ENCODE measurements around the gene CARD9.
"Not testable (repeated sequence)": the region's sequence is repeated elsewhere in the genome, so short reads cannot be mapped to it uniquely, and the experiment has no call there.

Gene CARD9, protein sequence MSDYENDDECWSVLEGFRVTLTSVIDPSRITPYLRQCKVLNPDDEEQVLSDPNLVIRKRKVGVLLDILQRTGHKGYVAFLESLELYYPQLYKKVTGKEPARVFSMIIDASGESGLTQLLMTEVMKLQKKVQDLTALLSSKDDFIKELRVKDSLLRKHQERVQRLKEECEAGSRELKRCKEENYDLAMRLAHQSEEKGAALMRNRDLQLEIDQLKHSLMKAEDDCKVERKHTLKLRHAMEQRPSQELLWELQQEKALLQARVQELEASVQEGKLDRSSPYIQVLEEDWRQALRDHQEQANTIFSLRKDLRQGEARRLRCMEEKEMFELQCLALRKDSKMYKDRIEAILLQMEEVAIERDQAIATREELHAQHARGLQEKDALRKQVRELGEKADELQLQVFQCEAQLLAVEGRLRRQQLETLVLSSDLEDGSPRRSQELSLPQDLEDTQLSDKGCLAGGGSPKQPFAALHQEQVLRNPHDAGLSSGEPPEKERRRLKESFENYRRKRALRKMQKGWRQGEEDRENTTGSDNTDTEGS

DNA sequence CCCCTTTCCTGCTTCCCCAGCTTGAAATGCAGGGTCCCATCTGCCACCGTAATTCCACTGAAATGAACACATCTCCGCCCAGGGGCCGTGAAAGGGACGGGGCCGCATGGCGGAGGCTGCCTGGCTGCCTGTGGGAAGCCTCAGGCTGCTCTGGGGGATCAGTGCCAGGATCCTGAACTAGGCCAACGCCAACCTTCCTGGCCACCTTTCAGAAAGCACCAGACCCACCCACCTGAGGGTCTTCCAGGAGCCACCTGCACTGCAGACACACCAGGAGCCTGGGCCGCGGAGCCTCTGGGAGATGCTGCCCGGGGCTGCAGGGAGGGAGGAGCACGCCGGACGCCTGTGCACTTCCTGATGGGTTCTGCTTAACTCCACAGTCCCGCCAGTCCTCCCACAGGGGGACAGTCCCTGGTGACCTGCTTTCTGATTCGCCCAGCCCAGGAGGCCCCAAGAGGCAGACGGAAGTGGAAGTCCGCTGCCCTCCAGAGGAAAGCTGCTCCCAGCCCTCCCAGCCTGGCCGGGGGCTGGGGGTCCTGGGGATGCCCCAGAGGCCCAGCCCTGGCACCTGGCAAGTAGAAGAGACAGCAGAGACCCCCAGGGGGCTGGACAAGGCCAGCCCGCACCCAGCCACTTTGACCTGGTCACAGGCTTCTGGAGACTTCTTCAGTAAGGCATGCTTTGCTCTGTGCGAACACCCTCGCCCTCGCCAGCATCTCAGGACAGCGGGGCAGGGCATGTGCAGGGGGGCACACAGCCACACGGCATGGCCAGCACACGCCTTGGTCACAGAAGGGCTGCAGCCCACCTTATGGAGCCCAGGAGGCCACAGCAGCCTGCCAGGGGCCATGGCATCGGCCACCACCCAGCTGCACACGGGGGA, at the start of gene CARD9:
Gene CARD9 (minus strand): TSS at position 370 of the 883 bp plus-strand sequence. CDS start 1,591 bp downstream, outside the sequence.
- no peak for DNase-seq (ENCODE audit: low read depth, low spot score)

DNA sequence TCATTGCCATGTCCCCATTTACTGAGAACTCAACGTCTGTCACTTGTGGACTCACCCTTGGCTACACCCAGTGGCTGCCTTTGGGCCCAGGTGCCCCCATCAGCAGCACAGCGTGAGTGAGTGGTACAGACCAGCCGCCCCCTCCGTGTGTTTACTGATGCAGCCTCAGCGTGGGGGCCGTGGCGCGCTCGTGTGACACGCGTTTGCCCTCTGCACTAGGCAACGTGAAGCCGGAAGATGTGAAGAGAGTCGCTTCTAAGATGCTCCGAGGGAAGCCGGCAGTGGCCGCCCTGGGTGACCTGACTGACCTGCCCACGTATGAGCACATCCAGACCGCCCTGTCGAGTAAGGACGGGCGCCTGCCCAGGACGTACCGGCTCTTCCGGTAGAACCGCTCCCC, 49.4 kb upstream of the CARD9 start:
- DNase-seq (ENCODE audit: low read depth, low spot score): no peak

DNA sequence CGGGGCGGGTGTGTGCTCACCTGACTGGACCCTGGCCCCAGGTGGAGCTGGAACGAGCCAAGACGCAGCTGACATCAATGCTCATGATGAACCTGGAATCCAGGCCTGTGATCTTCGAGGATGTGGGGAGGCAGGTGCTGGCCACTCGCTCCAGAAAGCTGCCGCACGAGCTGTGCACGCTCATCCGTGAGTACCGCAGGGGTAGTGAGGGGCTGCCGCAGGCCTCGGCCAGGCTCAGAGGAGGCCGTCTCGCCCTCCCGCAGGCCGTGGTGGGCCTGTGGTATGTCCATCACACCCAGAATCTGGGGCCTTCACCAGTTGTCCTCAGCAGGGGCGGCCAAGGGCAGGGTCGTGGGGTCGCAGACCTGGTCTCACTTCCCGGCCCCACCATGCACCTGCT, 48.3 kb upstream of the CARD9 start:
- DNase-seq (ENCODE audit: low read depth, low spot score): no peak

DNA sequence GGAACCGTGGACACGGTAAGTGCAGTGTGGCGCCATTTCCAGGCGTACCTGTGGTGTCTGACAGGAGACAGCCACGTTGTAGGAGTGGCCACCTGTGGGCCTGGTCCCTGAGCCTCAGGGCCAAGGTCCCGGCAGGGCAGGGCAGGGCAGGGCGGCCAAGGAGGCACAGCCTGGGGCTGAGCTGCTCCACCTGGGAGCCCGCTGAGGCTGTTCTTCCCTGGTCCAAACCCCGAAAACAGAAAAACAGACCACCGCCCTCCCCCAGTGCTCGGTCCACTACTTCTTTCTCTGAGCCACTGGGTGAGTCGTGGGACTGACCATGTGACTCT, 45.6 kb upstream of the CARD9 start:
- DNase-seq (ENCODE audit: low read depth, low spot score): no peak

DNA sequence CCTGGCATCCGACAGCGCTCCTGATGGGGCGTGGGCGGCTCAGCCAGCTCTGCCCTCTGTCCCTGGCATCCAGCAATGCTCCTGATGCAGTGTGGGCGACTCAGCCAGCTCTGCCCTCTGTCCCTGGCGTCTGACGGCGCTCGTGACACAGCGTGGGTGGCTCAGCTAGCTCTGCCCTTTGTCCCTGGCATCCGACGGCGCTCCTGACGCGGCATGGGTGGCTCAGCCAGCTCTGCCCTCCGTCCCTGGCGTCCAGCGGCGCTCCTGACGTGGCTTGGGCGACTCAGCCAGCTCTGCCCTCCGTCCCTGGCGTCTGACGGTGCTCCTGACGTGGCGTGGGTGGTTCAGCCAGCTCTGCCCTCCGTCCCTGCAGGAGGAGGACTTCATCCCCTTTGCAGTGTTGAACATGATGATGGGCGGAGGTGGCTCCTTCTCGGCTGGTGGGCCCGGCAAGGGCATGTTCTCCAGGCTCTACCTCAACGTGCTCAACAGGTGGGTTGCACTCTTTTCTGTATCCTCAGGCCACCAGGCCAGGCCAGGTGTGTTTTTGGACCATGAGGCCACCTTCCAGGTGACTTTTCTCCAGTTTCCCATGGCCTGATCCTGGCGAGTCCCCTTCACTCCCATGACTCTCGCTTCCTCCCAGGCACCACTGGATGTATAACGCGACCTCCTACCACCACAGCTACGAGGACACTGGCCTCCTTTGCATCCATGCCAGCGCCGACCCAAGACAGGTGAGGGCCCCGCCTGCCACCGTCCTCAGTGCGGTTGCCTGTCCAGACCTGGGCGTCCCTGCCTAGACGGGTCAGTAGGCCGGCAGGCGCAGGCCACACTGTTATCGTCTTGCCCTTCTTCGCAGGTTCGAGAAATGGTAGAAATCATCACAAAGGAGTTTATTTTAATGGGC, 45.0 kb upstream of the CARD9 start:
- DNase-seq (ENCODE audit: low read depth, low spot score): no peak

DNA sequence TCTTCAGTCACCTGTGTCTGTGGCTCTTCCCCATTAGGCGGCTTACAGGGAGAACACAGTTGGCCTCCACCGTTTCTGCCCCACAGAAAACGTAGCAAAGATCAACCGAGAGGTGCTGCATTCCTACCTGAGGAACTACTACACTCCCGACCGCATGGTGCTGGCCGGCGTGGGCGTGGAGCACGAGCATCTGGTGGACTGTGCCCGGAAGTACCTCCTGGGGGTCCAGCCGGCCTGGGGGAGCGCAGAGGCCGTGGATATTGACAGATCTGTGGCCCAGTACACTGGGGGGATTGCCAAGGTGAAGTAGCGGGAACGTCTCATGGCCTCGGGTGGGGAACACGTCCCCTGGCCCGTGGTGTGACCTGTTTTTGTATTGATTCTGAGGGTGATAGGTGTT, 43.4 kb upstream of the CARD9 start:
- no peak for DNase-seq (ENCODE audit: low read depth, low spot score)

DNA sequence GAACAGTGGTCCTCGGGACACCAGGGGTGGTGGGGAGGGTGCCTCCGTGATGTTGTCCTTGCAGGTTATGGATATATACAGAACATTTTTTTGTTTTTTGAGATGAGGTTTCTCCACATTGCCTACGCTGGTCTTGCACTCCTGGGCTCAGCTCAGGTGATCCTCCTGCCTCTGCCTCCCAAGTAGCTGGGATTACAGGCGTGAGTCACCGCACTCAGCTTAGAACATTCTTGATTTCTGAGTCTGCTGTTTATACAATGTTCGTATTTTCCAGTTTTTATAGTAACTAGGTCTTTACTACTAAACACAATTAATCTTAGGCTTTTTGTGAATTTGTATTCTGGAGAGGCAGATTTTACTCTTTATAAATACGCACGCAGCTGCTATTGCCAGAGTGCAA, 43.0 kb upstream of the CARD9 start:
- no peak for DNase-seq (ENCODE audit: low read depth, low spot score)

DNA sequence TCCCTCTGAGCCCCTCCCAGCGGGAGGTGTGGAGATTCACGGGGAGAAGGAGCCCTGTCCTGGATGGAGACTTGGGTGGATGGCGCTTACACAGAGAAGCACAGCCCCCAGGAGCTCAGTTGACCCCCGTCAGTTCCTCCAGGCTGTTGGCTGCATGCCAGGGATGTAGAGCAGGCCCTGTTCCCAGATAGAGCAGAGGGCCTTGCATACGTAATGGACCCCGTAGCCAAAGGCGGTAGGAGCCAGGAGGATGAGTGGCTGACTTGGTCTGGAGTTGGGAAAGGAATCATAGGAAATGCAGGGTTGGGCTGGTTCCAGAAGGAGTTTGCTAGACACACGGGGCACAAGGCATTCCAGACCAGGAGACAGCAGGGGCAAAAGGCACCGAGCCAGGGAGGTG, 39.5 kb upstream of the CARD9 start:
- DNase-seq (ENCODE audit: low read depth, low spot score): peak; percentile 56

DNA sequence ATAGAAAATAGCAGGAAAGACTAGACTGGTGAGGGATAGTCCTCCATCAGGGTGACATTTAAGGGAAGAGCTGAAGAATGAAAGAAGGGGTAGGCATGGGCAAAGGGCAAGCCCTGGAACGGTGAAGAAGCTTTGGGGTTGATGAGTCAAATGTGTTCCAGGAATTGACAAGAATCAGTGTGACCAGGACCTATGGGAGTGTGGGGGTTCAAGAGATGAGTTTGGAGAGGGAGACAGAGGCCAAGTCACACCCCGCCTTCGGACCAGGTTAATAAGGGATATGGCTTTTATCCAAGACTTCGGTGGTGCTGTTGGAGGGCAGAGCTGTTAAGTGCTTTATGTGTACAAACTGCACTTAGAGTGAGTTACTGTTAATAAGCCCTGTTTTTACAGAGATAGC, 37.9 kb upstream of the CARD9 start:
- DNase-seq (ENCODE audit: low read depth, low spot score): no peak

DNA sequence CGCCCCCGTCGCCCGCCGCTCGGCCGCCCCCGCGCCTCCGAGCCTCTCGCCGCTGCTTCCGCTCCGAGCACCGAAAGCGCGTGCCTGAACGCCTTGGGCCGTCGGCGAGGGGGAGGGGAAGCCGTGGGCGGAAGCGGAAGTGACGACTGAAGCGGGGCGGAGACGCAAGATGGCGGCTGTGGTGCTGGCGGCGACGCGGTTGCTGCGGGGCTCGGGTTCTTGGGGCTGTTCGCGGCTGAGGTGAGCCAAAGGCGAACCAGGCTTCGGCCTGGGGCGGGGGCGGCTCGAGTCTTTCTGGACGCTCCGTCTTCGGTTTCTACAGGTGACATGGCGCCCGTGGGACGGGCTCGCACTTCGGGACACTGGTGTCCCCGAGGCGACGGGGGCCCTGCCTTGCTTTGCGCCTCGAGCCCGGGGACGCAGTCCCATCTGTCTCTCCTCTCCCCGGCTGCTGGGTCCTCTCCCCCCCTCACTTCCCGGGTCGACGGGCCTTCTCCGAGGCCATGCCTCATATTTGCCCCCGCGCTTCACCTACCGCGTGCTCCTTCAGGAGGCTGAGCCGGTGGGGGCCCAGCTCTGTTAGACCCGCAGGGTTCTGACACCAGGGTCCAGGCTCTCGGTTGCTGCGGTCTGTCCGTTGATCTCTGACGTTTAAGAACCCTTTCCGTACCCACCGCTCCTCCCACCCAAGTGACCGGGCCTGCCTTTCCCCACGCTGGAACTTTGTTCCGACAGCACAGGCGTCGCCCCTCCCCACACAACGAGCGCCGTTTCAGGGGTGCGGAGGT, 37.2 kb upstream of the CARD9 start, which contains the start of the genes ENTR1 and PMPCA:
Gene ENTR1 (minus strand): TSS at position 115 of the 788 bp plus-strand sequence. CDS start 217 bp downstream, outside the sequence.
Gene PMPCA (plus strand): TSS at position 159 of the 788 bp plus-strand sequence. CDS start 11 bp downstream, at position 170.
- peak; percentile 96 for DNase-seq (ENCODE audit: low read depth, low spot score)

DNA sequence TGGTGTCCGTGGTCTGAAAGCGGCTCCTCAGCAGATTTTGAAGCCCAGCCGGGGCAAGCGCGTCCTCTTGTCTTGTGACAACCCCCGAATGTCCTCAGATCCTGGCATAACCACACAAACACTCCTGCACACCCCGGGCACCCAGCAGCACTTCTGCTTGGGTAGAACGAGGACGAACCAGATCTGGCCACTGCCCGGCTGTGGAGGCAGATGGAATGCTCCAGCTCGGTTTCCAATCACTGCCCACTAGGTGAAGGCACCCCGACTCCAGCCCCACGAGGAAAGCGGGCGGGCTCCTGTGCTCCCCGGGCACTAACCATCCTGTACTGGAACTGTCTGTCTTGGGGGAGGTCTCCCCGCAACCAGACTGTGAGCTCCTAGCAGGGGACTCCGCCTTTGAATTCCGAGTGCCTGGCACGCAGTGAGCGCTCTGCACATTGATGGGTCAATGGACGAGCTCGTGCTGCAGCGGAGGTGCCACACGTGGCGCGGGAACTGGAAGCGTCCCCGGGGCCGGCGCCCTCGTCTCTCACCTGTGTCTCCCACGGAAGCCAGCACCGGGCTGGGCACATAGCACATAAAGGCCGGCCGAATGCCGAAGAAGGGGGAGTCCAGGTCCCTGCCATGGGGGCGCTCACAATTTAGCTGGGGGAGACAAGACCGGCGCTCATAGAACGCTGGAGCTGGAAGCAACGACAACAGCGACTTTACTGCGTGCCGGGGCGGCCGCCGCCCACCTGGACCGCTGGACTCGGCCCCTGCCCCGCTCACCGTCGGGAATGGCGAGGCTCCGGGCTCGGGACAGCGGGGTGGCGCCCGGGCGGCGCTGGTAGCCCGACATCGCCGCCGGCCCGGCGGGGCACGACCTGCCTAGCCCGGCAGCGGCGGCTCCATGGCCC, 36.3 kb upstream of the CARD9 start:
- DNase-seq (ENCODE audit: low read depth, low spot score): peak; percentile 62

DNA sequence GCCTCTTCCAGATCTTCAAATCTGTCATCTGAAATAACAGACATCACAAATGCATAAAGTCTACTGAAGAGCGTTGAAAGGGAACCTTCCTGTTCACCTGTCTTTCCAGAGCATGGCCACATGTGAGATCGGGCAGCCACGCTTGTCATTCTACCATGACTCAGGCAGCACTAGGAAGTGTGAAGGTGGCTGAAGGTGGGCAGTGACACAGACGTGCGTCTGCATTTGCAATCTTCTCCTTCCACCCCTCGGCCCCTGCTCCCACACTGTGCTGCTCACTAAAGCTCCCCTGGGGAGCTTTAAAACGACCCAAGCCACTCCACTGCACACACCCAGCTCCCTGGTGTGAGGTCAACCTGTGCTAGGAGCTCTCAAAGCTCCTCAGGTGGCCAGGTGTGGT, 34.4 kb upstream of the CARD9 start:
- no peak for DNase-seq (ENCODE audit: low read depth, low spot score)

DNA sequence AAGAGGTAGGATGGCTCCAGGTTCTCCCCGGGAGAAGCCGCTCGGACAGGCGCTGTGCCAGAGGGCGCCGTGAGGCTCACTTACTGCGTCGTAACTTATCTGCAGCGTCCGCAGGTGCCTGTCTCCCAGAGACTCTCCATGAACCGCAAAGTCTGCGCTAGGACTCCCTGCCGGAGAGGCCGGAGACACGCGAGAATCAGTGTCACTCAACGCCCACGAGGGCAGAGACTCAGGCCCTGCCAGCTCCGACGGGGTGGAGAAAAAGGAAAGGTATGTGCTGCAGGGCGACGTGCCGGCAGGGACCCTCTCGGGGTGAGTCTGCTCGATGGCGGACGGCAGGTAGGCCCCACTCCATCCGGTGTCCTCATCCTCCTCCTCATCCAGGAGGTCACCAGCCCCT, 33.6 kb upstream of the CARD9 start:
- DNase-seq (ENCODE audit: low read depth, low spot score): not testable (repeated sequence)

DNA sequence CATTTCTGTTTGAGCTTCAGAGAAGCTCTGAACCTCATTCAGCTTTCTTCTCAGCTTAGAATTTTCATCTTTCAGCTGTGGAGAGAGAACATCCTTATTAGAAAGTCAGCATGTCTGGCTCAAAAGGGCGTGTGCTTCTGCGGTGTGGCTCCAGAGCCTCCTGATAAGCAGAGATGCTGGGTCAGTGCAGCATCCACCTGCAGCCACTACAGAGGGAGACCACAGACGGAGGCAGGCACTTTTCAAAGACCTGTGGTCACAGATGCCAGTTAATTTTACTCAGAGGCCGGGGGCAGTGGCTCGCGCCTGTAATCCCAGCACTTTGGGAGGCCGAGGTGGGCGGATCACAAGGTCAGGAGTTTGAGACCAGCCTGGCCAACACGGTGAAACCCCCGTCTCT, 32.4 kb upstream of the CARD9 start:
- not testable (repeated sequence) for DNase-seq (ENCODE audit: low read depth, low spot score)

DNA sequence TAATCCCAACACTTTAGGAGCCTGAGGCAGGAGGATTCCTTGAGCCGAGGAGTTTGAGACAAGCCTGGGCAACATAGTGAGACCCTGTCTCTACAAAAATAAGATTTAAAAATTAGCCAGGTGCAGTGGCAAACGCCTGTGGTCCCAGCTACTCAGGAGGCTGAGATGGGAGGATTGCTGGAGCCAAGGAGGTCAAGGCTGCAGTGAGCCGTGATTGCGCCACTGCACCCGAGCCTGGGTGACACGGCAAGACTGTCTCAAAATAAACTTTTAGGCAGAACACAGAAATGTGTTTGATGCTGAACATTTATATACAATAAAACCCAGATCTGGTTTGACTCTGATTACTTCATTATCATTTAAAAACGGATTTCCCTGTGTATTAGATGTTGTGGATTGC, 32.0 kb upstream of the CARD9 start:
- no peak for DNase-seq (ENCODE audit: low read depth, low spot score)

DNA sequence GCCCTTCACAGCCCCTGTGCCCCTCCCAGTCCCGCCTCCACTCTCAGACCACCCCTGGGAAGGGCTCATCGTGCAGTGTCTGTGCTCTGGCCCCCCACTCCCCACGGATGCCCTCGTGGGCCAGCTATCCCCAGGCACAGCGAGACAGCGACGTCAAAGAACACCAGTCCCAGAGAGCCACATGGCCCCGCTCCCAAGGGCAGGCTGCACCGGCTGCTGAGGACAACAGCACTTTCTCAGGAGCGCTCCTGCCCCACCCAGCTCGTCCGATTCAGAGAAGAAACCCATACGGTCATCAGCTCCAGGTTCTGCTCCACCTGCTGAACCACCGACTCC, 31.3 kb upstream of the CARD9 start:
- DNase-seq (ENCODE audit: low read depth, low spot score): no peak

DNA sequence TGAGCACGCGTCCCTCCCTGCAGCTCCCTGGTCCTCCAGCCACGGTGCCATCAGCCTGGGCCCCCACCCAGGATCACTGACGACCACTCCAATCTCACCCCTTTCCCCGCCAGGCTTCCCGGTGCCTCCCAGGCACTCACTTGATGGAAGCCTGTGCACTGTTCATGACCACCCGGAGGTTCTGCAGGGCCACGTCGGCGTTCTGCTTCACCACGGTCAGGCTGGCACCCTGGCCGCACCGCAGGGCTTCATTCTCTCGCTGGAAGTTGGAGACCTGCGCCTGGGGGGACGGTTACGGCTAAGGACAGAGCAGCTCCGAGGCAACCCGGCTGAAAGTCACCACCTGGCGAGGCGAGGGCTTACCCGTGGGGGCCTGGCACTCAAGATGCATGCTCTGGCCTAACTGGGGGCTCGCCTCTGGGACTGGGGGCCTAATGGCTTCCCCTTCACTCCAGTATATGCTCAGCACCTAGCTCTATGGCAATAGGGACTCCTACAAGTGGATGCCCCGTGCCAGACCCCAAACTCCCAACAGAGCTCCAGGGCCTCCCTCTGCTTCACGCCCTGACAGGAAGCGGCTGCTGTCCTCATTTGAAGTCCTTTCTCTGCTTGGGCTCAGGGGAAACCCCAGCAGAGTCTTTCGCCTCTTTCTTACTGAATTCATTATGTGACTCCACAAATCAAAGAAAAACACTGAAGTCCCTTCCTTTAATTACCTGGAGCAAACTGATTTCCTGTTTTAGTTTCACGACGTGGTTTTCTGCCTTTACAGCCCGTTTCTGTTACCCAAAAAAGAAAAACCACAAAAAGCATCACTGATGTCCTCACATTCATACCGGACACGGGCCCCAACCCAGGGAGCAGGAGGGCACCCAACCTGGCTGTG, 30.7 kb upstream of the CARD9 start:
- no peak for DNase-seq (ENCODE audit: low read depth, low spot score)

DNA sequence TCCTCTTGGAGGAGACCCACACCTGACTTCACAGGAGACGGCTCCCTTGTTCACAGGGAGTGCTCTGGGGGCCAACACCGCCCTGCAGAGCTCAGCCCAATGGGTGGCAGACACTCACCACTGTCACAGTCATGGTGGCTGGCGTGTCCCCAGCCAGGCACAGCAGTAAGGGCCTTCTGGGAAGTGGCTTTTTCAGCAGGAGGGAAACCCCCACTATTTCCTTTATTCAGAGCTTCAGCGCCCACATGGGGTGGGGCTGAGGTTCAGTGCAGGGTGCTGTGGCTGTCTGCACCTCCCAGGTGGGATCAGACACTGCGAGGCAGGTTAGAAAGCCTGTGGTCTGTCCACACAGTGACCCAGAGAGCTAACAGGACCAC, 30.1 kb upstream of the CARD9 start:
- DNase-seq (ENCODE audit: low read depth, low spot score): no peak

DNA sequence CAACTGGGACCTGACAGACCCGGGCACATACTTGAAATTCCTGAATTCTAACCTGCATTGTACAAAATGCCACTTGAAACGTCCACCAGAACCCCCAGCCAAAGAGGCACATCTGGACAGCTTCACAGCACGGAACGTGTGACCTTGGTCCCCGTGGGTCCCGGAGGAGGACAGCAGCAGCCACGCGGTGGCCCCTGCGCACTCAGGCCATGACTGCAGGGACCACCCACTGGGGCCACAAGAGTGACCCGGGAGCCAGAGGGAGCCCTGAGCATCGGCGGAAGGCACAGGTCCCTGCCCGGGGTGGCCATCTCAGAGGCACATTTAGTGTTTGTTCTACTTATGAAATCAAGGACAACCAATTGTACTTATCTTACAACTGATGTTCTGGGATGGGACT, 28.6 kb upstream of the CARD9 start:
- DNase-seq (ENCODE audit: low read depth, low spot score): no peak

Data from astrocyte of the hippocampus (primary cell).